Measurements from ENCODE around the gene MARVELD2.
"Not testable (repeated sequence)": the region's sequence is repeated elsewhere in the genome, so short reads cannot be mapped to it uniquely, and the experiment has no call there.

MARVELD2 gene, protein sequence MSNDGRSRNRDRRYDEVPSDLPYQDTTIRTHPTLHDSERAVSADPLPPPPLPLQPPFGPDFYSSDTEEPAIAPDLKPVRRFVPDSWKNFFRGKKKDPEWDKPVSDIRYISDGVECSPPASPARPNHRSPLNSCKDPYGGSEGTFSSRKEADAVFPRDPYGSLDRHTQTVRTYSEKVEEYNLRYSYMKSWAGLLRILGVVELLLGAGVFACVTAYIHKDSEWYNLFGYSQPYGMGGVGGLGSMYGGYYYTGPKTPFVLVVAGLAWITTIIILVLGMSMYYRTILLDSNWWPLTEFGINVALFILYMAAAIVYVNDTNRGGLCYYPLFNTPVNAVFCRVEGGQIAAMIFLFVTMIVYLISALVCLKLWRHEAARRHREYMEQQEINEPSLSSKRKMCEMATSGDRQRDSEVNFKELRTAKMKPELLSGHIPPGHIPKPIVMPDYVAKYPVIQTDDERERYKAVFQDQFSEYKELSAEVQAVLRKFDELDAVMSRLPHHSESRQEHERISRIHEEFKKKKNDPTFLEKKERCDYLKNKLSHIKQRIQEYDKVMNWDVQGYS

DNA sequence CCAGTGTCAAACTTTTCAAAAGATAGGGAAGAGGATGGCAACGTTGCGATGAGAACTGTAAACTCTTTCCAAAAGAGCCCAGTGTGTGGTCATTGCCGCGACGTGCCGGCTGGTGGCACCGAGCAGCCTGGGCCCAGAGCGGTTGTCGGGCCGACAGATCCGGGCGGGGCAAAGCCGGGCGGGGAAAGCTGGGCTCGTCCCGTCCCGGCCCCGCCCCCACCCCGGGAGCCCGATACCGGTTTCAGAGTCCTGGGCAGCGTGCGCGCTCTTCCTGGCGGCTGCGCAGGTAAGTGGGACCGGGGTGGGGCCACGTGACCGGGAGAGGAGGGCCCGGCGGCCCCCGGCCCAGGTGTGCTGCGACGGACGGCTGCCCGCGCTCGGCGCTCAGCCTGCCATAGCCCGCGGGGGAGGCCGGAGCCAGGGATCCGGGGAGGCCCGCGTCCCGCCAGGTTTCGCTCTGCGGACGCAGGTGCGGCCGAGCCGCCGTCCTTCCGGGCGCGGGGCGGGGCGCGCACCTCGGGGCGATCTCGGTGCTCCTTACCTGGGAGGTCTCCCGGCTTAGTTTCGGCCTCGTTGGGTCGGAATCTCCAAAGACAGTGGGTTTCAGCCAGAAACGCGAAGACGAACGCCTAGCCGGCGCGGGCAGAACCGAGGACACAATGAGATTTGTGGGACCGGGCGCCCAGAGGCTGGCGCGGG is at the start of gene MARVELD2:
Gene MARVELD2, plus strand, starts transcription at position 232 of the 699 bp plus-strand sequence. CDS start 4,270 bp downstream, outside the sequence.
- DNase-seq (ENCODE audit: low read depth), result no peak

DNA sequence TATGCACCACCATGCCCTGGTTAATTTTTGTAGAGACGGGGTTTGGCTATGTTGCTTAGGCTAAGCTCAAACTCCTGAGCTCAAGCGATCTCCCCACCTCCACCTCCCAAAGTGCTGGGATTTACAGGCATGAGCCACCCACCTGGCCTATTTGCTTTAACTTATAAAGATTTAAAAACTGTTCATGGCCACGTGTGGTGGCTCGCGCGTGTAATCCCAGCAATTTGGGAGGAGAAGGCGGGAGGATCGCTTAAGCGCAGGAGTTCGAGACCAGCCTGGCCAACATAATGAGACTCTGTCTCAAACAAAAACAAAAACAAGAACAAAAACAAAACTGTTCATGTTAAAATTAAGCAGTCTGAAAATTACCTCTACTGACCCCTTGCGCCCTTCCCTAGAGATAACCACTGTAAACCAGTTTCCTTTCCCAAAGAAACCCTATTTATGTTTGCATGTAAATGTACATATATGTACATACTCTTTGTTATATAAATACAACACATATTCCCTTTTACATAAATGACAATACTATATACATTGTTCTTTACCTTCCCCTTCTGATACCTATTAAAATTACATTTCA is 47.1 kb upstream of the MARVELD2 start:
- DNase-seq (ENCODE audit: low read depth), result no peak

DNA sequence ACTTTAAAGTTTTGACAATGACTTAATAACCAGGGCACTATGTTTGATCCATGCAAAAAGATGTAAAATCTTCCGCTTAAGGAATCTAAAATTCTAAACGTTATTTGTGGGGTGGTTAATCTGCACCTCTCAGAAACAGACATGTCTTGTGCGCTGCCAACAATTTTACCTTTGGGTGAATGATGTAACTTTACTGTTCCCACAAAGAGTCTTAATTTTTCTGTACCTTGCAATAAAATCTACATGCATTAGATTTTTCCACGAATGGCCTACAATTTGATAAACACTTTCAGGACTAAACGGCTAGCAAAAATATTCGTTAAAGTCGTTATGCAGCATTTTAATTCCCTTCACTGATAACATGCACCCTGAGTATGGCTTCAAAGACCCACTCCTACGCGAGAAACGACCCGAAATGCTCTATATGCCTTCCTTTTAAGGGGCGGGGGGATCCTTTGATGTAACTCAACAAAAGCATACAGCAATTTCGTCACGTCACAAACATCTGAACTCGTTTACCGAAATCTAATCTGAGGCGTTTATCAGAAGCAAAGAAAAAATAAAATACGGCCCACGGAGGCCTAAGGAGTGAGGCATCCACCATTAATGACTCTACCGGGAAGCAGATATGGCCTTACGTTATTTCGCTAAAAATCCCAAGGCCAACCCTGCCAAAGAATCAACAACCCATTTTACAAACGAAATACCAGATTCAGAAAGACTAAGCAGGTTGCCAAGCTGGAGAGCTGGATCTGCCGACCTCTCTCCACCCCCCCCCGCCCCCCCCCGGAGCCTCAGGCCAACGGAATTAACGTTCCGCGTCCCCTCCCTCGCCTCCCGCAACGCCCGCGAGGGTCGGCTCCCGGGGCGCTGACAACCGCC is 46.2 kb upstream of the MARVELD2 start:
- DNase-seq (ENCODE audit: low read depth), result peak; percentile 23

DNA sequence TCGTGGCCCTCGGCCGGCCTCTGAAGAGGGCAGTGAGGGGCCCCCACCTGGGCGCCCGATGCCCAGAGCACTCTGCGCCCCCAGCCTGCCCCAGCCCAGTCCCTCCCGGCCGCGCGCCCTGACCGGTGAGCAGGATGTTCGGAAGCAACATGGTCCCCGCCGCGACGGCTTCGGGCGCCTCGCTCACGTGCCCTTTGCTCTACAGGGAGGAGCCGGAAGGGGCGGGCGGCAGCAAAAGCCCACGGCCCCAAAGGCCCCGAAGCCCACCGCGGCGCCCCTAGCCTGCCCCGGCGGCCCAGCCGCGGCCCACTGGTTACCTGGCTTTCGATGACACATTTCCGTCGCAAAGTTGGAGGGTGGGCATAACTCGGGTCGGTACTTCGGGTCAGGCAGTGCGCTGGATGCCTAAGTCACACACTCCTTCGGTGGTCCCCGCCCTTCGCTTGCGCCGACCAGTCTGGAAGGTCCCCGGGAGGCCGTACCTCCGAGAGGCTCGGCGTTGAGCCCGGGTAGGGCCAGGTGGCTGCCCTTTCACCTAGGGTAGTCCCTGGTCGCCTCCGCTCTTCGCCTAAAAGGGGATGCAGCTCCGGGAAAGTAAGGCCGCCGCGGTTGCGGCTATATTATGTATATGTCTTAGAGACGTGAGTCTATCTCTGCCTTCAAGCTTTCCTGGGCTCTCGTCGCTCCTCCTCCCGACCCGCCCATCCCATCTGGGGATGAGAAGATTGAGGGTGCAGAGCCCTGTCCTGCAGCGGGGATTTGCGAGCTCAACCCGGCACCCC is 45.4 kb upstream of the MARVELD2 start, which contains the start of the genes AK6, RAD17 and TAF9:
Gene AK6, minus strand, starts transcription at position 181 of the 782 bp plus-strand sequence. Its CDS starts 30 bp downstream, at position 151.
Gene RAD17, plus strand, starts transcription at position 479 of the 782 bp plus-strand sequence. CDS start 2,391 bp downstream, outside the sequence.
Gene TAF9, minus strand, starts transcription at position 181 of the 782 bp plus-strand sequence. CDS start 3,783 bp downstream, outside the sequence.
- peak; percentile 86 for DNase-seq (ENCODE audit: low read depth)

DNA sequence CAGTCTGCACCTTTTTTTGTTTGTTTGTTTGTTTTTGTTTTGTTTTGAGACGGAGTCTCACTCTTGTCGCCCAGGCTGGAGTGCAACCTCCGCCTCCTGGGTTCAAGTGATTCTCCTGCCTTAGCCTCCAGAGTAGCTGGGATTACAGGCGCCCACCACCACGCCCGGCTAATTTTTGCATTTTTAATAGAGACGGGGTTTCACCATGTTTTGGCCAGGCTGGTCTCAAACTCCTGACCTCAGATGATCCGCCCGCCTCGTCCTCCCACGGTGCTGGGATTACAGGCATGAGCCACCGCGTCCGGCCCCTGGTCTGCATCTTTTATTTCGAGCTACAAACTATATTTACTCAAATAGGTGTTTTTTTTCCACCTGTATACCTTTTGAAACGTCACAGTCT is 44.6 kb upstream of the MARVELD2 start:
- not testable (repeated sequence) for DNase-seq (ENCODE audit: low read depth)

DNA sequence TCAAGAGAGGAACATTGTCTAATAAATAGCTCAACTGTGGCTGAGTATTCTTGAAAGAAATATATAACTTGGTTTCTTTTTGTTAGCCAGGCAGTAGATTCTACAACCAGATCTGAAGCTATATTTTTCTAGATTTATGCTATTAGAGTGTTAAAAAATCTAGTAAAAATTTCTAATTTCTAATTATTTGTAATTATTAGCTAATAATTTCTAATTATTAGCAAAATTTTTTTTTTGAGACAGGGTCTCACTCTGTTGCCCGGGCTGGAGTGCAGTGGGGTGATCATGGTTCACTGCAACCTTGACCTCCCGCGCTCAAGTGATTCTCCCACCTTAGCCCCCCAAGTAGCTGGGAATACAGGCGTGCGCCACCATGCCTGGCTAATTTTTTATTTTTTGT is 42.5 kb upstream of the MARVELD2 start:
- DNase-seq (ENCODE audit: low read depth), result no peak

DNA sequence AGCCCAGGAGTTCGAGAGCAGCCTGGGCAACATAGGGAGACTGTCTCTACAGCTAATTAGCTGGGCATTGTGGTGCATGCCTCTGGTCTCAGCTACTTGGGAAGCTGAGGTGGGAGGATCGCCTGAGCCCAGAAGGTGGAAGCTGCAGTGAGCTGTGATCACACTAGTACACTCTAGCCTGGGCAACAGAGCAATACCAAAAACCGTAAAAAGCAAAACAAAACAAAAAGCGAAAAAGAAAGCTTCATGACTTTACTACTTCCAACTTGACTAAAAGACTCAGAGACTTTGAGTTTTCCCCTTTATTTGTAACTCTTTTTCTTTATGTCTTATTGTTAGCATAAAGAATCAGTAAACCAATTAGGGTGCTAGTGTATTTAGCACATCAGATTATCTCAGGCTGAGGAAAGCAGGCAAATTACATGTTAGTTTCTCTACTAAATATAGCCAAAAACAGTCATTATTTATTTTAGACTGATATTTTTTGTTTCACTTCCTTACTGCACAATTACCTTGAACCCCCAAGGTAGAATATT is 39.9 kb upstream of the MARVELD2 start:
- DNase-seq (ENCODE audit: low read depth), result no peak

GRCh38 chr5:69378376-69378775 is 36.5 kb upstream of the MARVELD2 start:
- DNase-seq (ENCODE audit: low read depth), result no peak

DNA sequence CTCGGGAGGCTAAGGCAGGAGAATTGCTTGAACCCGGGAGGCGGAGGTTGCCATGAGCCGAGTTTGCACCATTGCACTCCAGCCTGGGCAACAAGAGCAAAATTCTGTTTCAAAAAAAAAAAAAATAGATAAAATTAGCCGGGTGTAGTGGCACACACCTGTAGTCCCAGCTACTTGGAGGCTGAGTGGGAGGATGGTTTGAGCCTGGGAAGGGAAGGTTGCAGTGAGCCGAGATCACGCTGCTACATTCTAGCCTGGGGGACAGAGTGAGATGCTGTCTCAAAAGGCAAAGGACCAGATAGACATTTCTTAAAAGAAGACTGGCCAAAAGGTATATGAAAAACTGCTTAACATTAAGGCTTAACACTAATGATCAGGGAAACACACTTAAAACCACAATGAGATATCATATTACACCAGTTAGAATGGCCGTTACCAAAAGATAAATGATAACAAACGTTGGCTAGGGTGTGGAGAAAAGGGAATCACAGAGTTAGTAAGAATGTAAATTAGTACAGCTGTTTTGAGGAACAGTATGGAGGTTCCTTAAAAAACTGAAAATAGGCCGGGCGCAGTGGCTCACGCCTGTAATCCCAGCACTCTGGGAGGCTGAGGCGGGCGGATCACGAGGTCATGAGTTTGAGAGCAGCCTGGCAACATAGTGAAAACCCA is 10.1 kb upstream of the MARVELD2 start:
- no peak for DNase-seq (ENCODE audit: low read depth)

- no peak for DNase-seq (ENCODE audit: low read depth)
Measured at GRCh38 chr5:69415584-69415958, 655 bp downstream of the MARVELD2 start.

GRCh38 chr5:69416180-69416579 is 1.3 kb downstream of the MARVELD2 start:
- DNase-seq (ENCODE audit: low read depth), result no peak

GRCh38 chr5:69416699-69417098 is 1.8 kb downstream of the MARVELD2 start:
- DNase-seq (ENCODE audit: low read depth), result no peak

DNA sequence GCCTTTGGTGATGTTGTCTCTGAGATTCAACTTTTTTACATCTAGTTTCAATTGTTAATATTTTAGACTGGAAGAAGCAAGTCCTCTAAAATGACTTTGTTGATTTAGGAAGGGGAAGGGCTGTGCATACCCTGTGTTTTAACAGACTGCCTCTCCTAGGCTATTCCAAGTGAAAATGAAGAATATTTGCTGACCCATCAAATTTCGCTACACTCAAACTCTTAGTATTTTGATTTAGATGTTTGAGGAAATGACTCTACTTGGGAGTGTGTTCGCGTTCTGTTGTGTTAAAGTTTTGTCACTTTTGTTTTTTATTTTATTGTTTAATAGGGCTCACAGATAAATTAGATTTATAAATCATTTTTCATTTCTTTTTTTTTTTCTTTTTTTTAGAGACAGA is 3.6 kb downstream of the MARVELD2 start:
- no peak for DNase-seq (ENCODE audit: low read depth)

GRCh38 chr5:69431424-69432303 is 16.7 kb downstream of the MARVELD2 start:
- no peak for DNase-seq (ENCODE audit: low read depth)

GRCh38 chr5:69432412-69433206 is 17.7 kb downstream of the MARVELD2 start:
- no peak for DNase-seq (ENCODE audit: low read depth)

GRCh38 chr5:69435276-69435884 is 20.5 kb downstream of the MARVELD2 start:
- peak; percentile 15 for DNase-seq (ENCODE audit: low read depth)

- no peak for DNase-seq (ENCODE audit: low read depth)
Measured at GRCh38 chr5:69444127-69444754, 29.3 kb downstream of the MARVELD2 start.

Data from HS-5 (cell line).